ENCODE results near the gene CARM1. TPM values are rescaled to one million over a fixed set of nuclear protein-coding genes. Genes with fewer than 3 reads are reported as not detected.

CARM1 gene
- total RNA-seq, 2 donors from 2014 or later, result 6.3 to 11.7 TPM

DNA sequence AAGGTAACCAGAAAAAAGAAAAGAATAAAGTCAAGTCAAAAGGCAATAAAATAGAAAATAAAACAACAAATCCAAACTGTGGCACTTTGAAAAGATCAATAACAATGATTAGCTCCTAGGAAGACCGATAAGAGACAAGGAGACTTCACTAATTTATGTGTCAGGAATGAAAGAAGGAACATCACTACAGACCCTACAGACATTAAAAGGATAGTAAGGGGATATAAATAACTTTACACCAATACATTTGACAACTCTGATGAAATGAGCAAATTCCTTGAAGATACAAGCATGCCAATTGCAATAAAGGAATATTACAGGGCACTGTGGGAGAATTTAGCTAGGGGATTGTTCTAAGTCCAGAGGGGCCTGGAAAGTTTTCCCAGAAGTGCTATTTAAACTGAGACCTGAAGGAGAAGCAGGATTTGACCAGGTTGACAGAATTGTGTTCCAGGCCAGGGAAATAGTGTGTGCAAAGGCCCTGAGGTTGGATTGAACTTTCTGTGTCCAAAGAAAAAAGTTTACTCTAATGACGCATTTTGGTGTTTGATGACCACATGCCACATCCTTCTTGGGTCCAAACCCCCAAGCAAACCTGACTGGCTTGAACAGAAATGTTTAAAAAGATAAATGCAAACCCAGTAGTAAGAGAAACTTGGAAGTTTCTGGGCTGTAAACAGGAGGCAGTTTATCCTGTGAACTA lies 24.7 kb upstream of the CARM1 start:
- Histone ChIP-seq H3K27me3 (no peaks in the 10 kb centered on the region), H3K9me3 (no peaks in the 10 kb centered on the region), H3K27ac (no peak overlapping the region), H3K4me3 (no peak overlapping the region), H3K4me1 (no peaks in the 10 kb centered on the region), H3K36me3 (replicated peaks in 1 of 2; ENCODE audit: insufficient read depth in 1 of 2, low read depth in 2 of 2) (no peaks in the 10 kb centered on the region)
- TF ChIP-seq, protein P1, sequence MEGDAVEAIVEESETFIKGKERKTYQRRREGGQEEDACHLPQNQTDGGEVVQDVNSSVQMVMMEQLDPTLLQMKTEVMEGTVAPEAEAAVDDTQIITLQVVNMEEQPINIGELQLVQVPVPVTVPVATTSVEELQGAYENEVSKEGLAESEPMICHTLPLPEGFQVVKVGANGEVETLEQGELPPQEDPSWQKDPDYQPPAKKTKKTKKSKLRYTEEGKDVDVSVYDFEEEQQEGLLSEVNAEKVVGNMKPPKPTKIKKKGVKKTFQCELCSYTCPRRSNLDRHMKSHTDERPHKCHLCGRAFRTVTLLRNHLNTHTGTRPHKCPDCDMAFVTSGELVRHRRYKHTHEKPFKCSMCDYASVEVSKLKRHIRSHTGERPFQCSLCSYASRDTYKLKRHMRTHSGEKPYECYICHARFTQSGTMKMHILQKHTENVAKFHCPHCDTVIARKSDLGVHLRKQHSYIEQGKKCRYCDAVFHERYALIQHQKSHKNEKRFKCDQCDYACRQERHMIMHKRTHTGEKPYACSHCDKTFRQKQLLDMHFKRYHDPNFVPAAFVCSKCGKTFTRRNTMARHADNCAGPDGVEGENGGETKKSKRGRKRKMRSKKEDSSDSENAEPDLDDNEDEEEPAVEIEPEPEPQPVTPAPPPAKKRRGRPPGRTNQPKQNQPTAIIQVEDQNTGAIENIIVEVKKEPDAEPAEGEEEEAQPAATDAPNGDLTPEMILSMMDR (IDR thresholded peaks at IDR 0.05), result no peak
- TF ChIP-seq POLR2A (IDR thresholded peaks at IDR 0.05), result no peak
- 74 to 81% methylated on average over 2 of the region's 2 CpGs for WGBS, 2 donors
- ATAC-seq, result no peak
- DNase-seq, result no peak
- intact Hi-C loops (cut with DNase I), result loop anchor here (10.0 kb wide), 1 partner anchor 132 kb away; the partner anchor contains the start of gene DNM2

DNA sequence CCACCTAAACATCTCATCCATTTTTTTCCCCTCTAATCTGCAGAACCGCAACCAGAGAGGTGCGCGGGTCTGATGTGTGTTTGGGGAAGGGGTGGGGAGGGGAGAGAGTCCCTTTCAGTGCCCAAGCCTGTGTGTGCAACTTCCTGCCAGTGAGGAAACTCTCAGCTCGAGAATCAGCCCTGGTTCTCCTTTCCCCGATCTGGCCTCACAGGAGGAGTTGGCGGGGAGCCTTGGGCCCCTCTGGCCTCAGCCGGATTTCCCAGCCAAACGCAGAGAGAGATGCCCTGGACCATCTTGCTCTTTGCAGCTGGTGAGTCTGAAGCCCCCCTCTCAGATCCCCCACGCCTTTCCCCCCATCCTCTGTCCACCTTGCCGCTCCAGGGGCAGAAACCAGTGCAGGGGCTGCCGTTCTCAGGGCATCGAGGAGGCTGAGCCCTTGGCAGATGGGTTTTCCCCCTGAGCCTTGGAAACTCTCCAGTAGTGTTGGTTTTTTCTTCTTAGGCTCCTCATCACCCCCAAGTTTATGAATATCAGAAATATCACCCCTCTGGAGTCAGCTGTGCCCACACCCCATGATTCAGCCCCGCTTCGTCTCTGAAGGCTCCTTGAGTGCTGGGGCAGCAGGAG lies 23.0 kb upstream of the CARM1 start, which contains the start of gene C19orf38:
C19orf38 (plus strand) TSS at position 186 of the 627 bp plus-strand sequence; CDS start at position 280, 94 bp downstream.
- Histone ChIP-seq H3K4me3 (no peak within 1 kb of the TSS), H3K27ac (no peak within 1 kb of the TSS), H3K4me1 (no peaks in the 10 kb centered on the region), H3K27me3 (no peaks in the 10 kb centered on the region), H3K36me3 (replicated peaks in 1 of 2; ENCODE audit: insufficient read depth in 1 of 2, low read depth in 2 of 2) (no peaks in the 10 kb centered on the region), H3K9me3 (no peaks in the 10 kb centered on the region)
- ATAC-seq (no peak), DNase-seq (no peak)
- TF ChIP-seq, protein P1 (IDR thresholded peaks at IDR 0.05), result no peak
- TF ChIP-seq POLR2A (IDR thresholded peaks at IDR 0.05), result no peak
- intact Hi-C loops (cut with DNase I), result loop anchor here (10.0 kb wide), 1 partner anchor 134 kb away; the partner anchor contains the start of gene DNM2
- 51 to 73% methylated on average over 11 to 14 of the region's 14 CpGs for WGBS, 2 donors

DNA sequence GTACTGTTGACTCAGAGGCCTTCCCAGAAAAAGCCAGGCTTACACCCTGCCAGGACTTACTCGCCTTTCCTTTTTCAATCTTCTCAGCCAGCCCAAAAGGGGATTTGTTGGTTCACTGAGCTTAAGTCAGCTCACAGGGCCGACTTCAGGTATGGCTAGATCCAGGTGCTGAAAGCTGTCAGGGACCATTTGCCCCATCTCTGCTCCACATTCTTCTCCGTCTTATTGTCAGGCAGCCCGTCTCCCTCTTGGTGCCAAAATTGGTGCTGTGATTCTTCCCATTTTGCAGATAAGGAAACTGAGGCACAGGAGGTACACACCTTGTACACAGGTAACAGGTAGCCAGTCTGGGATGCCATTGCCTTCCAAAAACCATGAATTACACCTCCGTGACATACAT lies 20.7 kb upstream of the CARM1 start:
- no peaks in the 10 kb centered on the region for H3K4me1 ChIP-seq
- intact Hi-C loops (cut with DNase I), result no loop called here
- no peak overlapping the region for H3K4me3 ChIP-seq
- H3K27ac ChIP-seq, result no peak overlapping the region
- DNase-seq (no peak), ATAC-seq (no peak)
- no peaks in the 10 kb centered on the region for H3K9me3 ChIP-seq
- H3K36me3 ChIP-seq (replicated peaks in 1 of 2; ENCODE audit: insufficient read depth in 1 of 2, low read depth in 2 of 2), result no peaks in the 10 kb centered on the region
- WGBS, 2 donors, result 85% methylated on average over 5 of the region's 5 CpGs
- TF ChIP-seq, protein P1 (IDR thresholded peaks at IDR 0.05), result no peak
- no peak for TF ChIP-seq POLR2A (IDR thresholded peaks at IDR 0.05)
- no peaks in the 10 kb centered on the region for H3K27me3 ChIP-seq

DNA sequence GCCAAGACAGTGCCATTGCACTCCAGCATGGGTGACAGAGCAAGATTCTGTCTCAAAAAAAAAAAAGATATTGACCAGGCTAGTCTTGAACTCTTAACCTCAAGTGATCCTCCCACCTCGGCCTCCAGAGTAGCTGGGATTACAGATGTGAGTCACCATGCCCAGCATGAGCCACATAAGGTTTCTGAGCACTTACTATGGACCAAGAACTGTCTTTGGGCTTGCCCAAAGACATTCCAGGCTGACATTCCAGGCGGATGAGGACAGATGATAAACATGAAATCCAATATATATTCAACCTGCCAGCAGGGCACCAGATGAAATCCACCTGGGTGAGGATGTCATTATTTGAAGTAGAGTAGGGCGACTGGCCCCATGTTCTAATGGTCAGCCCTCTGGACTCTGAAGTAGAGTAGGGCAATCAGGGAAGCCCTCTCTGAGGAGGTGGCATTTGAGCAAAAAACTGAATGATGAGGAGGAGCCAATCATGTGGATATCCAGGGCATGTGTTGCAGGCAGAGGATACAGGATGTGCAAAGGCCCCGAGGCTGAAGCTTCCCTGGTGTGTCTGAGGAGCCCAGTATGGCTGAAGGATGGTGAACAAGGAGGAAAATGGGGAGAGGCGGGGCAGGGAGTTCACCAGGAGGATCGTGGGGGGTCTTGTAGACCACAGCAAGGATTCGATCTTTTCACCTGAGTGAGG lies 19.1 kb upstream of the CARM1 start:
- no peak overlapping the region for H3K4me3 ChIP-seq

More for the DNA sequence above, 19.1 kb upstream of the CARM1 start:
- H3K4me1 ChIP-seq, result no peaks in the 10 kb centered on the region
- no peak overlapping the region for H3K27ac ChIP-seq
- H3K36me3 ChIP-seq (replicated peaks in 1 of 2; ENCODE audit: insufficient read depth in 1 of 2, low read depth in 2 of 2), result no peaks in the 10 kb centered on the region
- 76 to 84% methylated on average over 7 of the region's 7 CpGs for WGBS, 2 donors
- DNase-seq (no peak), ATAC-seq (no peak)
- H3K9me3 ChIP-seq, result no peaks in the 10 kb centered on the region
- no peaks in the 10 kb centered on the region for H3K27me3 ChIP-seq
- no peak for TF ChIP-seq POLR2A (IDR thresholded peaks at IDR 0.05)
- TF ChIP-seq, protein P1 (IDR thresholded peaks at IDR 0.05), result no peak
- intact Hi-C loops (cut with DNase I), result no loop called here

All from body of pancreas (tissue), 4 donors.